ENCODE results near the gene MAMDC2.
"Not testable (repeated sequence)": the region's sequence is repeated elsewhere in the genome, so short reads cannot be mapped to it uniquely, and the experiment has no call there.

Gene MAMDC2

DNA sequence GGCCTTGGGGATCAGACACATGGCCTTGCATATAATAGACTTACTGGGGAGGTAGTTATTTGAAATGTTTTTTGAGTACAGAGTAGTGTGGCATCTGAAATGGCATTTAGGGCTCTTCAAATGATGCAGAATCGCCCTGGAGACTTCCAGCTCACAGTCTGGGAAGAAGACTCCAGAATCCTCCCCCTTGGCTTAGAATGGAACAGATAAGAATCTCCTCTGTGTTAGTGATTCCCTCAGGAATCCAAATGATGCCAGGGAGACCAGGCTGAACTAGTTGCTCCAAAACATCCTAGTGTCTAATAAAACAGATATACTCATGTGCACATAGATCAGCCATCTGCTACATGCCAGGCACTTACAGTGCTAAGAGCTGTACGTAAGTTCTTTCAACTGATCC is 176.6 kb downstream of the MAMDC2 start:
- DNase-seq, result no peak

DNA sequence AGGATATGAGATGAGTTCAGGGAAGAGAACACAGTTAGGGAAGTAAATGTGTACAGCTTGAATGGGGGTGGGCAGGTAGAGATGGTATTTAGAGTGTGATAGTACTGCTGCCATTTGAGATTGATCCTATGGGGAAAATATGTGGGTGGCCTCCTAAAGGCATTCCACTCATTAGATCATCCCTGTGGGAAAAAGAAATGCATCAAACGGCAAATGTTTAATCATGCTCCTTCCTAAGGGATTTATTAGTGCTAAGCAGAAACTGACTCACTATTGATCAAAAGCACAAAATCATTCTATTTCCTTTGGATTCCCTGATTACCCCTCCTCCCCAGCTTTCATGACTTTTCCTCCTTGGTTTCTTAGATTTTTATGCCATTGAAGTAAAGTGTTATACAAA is 178.7 kb downstream of the MAMDC2 start:
- no peak for DNase-seq

DNA sequence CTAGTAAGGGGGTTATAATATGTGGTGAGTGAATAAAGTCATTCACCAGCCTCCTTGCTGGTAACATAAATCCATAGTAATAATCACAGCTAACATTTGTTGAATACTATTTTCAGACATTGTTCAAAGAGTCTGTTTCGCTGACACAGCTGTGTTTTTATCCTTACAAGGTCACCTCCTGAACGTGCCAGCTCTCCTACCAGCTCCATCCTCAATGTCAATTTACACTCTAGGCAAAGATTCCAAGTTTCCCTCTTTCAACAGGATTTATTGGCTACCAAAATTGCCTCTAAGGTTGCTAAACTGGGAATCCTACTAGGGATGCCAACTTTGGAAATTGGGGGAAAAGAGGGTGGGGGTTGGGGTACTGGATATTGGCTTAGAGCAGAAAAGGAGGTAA is 184.5 kb downstream of the MAMDC2 start:
- DNase-seq, result no peak

DNA sequence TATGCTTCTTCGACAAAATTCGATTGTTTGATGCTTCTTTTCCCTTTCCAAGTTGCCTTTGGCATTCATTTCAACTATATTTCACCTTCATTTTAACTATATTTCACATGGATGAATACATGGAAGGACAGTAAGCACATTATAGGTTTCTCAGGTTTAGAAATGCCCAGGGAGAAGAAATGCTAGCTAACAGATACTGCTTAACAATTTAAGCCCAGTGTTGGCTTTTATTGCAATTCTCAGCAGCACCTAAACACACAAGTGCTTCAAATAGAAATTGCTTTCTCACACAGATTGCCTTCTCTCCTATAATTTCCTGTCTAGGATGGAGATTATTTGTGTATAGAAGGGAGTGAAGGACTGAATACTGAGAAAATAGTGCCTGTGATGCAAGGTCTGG is 185.0 kb downstream of the MAMDC2 start:
- no peak for DNase-seq

DNA sequence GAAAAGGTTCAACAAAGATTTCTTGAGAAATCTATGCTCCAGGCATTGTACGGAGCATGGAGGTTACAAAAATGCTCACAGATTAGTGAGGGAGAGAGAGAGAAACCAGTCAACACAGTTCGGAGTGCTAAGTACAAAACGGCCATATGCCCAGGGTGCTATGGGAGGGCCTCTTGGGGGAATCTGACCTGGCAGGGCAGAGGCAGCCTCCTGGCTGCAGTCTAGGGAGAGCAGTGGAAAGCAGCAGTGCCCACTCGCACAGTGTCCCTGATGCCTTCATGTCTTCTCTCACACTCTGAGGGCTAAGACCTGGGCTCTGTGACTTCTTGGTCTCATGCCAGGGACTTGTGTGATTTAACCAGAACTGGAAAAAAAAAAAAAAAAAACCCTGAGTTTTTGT is 185.4 kb downstream of the MAMDC2 start:
- no peak for DNase-seq

DNA sequence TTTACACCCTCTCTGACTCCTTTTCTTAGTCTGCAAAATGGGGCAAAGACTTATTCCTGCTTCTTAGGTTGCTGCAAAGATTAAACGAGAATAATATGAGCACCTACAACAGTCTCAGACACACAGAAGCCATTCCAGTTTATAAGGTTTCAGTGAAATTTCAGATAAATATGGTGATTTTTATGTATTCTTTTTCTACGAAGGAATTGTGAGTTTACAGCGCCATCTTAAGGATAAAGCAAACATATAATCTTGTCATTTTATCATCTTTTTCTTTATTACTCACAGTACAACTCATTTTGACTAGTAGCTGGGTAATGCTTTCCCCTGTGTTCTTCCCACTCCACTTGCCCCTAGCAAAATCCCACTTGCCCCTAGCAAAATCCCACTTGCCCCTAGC is 185.9 kb downstream of the MAMDC2 start:
- DNase-seq, result no peak

DNA sequence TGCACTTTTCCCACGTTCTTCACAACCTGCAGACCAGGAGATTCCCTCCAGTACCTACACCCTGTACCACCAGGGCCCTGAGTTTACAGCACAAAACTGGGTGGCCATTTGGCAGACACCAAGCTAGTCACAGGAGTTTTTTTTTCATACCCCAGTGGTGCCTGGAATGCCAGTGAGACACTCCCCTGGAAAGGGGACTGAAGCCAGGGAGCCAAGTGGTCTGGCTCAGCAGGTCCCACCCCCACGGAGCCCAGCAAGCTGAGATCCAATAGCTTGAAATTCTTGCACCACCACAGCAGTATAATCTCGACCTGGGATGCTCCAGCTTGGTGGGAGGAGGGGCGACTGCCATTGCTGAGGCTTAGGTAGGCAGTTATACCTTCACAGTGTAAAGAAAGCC is 188.8 kb downstream of the MAMDC2 start:
- no peak for DNase-seq

DNA sequence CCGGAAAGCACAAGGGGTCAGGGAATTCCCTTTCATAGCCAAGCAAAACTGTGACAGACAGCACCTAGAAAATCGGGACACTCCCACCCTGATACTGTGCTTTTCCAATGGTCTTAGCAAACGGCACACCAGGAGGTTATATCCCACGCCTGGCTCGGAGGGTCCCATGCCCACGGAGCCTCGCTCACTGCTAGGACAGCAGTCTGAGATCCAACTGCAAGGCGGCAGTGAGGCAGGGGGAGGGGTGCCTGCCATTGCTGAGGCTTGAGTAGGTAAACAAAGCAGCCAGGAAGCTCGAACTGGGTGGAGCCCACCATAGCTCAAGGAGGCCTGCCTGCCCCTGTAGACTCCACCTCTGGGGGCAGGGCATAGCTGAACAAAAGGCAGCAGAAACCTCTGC is 190.6 kb downstream of the MAMDC2 start:
- DNase-seq, result not testable (repeated sequence)

DNA sequence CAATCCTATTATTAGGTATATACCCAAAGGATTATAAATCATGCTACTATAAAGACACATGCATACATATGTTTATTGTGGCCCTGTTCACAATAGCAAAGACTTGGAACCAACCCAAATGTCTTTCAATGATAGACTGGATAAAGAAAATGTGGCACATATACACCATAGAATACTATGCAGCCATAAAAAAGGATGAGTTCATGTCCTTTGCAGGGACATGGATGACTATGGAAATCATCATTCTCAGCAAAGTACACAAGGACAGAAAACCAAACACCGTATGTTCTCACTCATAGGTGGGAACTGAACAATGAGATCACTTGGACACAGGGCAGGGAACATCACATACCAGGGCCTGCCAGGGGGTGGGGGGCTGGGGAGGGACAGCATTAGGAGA is 202.3 kb downstream of the MAMDC2 start:
- DNase-seq, result not testable (repeated sequence)

DNA sequence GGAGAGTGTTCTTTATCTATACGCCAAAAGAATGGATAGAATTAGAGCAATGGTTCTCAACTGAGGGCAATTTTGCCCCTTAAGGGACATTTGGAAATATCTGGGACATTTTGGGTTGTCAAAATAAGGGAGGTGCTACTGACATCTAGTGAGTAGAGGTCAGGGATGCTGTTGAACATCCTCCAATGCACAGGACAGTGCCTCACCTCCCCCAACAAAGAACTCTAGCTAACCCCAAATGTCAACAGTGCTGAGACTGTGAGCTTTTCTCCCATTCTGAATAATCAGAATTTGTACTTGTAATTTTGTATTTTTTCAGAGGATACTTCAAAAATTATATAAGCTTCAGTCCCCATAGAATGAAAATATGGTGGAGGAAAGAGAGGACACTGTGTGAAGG is 206.6 kb downstream of the MAMDC2 start:
- no peak for DNase-seq

DNA sequence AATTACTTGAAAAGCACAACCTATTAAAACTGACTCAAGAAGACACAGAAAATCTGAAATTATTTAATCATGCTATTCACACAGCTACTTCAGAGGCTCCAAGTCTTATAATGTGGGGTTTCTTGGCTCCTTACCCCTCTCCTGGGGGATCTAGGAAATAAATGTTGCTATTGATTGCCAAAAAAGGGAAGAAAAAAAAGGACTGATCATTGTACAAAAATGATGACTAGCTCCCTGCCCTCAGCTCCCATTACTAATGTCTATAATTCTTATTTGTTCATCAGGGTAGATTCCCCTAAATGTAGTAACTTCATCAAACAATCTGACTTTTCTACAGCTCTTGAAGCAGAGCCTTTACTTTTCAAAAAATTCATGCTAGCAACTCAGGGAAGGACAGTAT is 211.8 kb downstream of the MAMDC2 start:
- DNase-seq, result no peak

DNA sequence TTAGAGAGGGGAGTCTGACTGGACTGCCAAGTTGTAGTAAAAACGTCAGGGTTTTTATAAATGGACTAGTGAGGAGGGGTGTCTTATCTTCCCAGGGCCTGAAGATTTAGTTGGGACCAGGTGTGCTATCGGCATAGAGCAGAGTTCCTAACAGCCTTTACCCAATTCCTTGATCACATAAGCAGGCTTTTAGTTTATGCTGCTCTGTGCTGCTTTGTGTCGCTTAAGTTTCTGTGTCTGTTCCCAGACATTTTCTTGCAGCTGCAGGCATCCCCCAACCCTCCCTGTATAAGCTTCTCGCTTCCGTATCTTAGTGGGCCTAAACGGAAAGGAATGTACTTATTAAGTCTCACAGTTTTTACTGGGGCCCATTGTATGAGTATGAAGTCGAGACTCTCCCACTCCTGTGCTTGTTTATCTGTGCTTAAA is 212.5 kb downstream of the MAMDC2 start:
- DNase-seq, result no peak

DNA sequence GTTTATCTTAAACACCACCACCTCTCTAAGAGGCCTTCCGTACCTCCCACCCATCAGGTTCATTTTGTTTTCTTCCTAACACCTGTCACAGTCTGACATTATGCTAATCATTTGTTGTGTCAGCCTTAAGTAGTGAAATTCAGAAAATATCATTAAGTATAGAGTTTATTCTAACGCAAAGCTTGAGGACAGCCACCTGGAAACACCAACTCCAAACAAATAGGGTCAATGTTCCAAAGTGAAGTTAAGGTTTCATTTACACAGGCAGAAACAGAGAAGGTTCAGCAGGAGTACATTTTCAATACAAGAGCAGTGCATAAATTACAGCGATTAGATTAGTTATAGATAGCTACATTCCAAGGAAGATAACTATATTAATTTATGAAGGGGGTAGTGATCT is 213.9 kb downstream of the MAMDC2 start:
- no peak for DNase-seq

DNA sequence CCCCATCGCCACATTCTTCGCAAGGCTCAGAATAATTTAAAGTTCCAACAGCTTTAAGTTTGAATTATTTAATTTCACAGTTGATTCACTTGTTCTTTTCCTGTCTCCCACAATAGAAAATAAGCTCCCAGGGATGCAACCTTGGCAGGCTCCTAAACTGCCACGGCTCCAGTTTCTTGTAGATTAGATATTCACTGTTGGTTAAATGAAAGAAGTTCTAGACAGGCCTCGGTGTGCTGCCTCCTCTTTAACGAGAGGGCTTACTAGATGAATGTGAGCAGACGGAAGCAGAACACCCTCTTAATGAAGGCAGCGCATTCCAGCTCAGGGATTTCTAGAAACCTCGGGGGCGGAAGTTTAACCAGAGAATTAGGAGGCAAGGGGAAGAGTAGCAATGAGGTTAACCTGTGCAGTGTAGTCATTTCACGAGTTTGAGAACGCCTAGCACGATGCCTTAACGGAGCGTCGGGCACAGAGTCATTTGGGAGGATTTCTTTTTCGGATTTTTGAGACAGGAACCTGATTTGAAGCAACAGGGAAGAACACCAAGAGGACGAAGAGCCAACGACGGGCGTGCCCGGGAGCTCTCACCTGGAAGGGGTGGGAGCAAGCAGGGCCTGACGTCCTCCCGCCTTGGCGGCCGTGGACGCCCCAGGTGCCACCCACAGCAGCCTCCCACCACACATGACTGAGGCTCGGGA is 214.5 kb downstream of the MAMDC2 start:
- no peak for DNase-seq

DNA sequence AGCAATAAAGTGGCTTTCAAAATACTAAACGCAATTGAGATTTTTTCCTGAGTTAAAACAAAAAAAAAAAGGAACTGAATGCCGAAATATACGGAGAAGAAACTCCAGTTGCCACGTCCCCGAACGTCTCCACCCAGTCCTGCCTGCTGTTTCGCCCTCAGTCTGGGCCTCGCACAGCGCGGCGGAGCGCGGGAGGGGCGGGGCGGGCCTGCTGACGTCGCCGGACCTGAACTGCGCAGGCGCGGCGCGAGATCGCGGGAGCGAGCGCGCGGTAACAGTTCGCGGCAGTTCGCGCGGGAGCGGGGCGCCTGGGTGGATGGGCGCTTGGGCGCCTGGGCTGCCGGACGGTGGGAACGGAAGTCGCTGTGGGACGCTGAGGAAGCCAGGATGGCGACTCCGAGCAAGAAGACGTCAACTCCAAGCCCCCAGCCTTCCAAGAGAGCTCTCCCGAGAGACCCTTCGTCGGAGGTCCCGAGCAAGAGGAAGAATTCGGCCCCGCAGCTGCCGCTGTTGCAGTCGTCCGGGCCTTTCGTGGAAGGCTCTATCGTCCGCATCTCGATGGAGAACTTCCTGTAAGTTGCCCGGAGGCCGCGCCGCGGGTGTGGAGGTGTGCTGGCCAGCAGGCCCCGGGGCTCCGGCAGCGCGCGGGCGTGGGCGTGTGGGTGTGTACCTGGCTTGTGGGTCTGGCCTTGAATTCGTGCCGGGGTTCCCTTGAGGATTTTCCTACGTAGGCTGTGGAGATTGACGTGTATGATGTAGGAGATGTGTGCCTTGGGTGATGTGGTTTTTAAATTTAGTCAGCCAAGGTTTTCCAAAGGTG is 215.3 kb downstream of the MAMDC2 start, which contains the start of gene SMC5:
TSS of gene SMC5 (plus strand) at position 287 of the 820 bp plus-strand sequence. CDS start at position 388, 101 bp downstream.
- peak; percentile 90 to 93 for DNase-seq

DNA sequence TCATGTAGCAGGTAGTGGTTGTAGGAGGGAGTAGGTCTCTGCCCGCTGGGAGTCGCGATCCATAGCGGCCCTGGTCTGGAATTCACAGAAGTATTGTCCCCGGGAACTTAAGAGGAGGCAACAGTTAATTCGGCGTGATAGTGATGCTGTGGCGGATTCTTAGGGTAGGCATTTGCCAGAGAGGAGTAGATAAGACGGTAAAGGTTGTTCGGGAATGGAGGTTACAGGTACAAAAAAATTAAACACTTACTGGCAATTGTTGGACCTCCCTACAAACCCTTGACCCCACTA is 215.8 kb downstream of the MAMDC2 start:
- no peak for DNase-seq

DNA sequence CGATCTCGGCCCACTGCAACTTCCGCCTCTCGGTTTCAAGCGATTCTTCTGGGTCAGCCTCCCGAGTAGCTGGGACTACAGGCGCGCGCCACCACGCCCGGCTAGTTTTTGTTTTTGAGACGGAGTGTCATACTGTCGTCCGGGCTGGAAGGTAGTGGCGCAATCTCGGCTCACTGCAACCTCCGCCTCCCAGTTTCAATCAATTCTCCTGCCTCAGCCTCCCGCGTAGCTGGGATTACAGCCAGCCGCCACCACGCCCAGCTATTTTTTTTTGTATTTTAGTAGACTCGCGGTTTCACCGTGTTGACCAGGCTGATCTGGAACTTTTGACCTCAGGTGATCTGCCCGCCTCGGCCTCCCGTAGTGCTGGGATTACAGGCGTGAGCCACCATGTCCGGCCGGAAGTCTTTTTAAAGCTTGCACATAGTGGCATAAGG is 216.4 kb downstream of the MAMDC2 start:
- no peak for DNase-seq

DNA sequence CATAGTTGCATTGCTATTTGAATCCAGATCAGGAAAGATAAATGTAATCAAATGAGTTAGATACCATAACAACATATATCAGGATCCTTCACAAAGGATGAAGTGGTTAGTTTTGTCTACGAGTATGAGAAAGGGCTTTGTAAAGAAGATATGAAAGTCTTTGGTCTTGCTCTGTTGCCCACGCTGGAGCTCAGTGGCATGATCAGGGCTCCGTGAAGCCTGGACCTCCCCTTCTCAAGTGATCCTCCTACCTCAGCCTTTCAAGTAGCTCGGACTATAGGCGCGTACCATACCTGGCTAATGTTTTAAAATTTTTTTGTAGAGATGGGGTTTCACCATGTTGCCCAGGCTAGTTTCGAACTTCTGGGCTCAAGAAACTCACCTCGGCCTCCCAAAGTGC is 217.0 kb downstream of the MAMDC2 start:
- DNase-seq, result no peak

DNA sequence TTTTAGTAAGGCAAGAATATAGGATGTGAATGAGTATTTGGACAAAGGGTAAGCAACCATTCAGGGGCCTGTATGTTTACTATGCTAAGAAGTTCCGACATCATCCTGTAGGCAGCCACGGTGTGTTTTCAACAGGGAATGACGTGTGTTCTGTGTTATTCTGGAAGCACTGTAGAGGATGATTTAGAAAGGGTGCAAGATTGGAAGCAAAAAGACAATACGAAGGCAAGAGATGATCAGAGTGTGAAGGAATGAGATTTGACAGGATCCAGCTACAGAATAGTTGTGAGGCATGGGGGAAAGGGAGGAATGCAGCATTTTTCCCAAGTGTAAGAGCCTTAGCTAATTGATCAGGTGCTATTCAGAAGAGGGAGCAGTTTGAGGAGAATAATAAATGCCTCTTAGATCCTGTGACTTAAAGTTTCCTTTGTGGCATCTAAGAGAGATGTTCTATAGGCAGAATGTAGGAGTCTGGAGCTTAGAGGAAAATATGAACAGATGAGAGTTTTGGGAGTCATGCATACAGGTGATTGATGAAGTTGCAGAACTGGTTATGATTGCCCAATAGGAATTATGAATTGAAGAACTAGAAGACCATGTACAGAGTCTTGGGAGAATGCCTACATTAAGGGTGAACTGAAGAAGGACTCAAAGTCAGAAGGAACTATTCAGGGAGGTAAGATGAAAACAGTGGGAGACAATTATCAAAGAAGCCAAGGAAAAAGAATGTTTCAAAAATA is 217.7 kb downstream of the MAMDC2 start:
- no peak for DNase-seq

DNA sequence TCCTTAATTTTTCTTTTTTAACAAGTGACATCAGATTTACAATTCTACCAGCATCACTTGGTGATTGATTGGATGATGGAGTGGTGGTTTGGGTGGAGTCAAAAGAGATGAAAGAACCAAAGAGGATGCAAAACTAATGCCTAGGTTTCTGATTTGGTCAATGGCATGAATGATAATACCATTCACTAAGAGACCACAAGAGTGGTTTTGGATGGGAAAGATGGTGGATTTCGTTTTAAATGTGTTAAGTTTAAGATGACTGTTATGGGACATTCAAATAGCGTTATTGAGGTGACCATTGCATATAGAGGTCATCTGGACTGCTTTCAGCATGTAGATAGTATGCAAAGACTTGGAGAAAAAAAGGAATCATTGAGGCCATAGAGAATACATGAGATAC is 218.7 kb downstream of the MAMDC2 start:
- peak in 1 of 2 donors; percentile 10 for DNase-seq

DNA sequence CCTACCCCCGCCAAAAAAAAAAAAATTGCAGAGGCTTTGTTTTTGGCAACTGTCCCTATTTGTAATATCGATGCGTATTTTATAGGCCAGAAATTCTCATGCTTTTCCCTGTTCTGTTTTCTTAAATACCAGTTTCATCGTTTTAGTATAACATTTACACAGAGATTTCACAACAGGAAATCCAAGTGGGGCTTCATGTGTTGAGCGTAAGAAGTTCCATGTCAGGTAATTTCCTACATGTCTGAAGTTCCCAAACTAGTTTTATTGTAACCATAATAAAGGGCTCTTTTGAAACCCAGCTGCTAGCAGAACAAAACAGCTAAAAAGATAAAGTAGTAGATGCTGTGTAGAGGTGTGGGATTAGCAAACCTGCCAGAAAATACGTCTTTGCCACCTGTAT is 219.3 kb downstream of the MAMDC2 start:
- DNase-seq, result peak in 1 of 2 donors; percentile 9

DNA sequence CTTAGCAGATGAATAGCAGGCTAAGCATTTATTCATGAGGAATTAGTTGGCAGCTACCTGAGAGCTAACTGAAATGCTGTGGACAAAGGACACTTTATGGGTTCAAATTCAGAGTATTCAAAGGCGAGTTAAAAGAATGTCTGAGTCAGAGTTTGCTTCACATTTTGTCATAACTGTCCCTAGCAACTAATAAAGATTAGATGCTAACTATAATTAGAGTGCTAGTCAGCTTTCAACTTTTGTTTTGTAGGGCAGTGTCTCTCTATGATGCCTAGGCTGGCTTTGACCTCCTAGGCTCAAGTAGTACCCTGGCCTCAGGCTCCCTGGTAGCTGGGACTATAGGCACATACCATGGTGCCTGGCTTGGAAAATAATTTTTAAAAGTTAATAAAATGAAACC is 219.8 kb downstream of the MAMDC2 start:
- DNase-seq, result no peak

Data from CD4-positive, alpha-beta T cell treated with Interferon alpha-2 for 1 hour (primary cell).